Measurements from ENCODE around the gene ZNF813. TPM values are rescaled to one million over a fixed set of nuclear protein-coding genes. Genes with fewer than 3 reads are reported as not detected.

Gene ZNF813
- total RNA-seq, 1 donor from 2014 or later: 3.9 TPM

- no peak for DNase-seq (ENCODE audit: low read depth)
- TF ChIP-seq CTCF (IDR thresholded peaks at IDR 0.05; ENCODE audit: insufficient read depth, low read length, poor library complexity, severe bottlenecking): no peak
- H3K27me3 ChIP-seq (ENCODE audit: control insufficient read depth, insufficient read depth, low read length): no peaks in the 10 kb centered on the region
- no peak overlapping the region for H3K4me3 ChIP-seq (ENCODE audit: low read depth, low read length)
- no peaks in the 10 kb centered on the region for H3K36me3 ChIP-seq (ENCODE audit: control insufficient read depth, insufficient read depth, low read length)
Measured at GRCh38 chr19:53506728-53507127, 39.2 kb downstream of the ZNF813 start.

GRCh38 chr19:53507523-53508442, 40.2 kb downstream of the ZNF813 start:
- no peaks in the 10 kb centered on the region for H3K36me3 ChIP-seq (ENCODE audit: control insufficient read depth, insufficient read depth, low read length)
- TF ChIP-seq CTCF (IDR thresholded peaks at IDR 0.05; ENCODE audit: insufficient read depth, low read length, poor library complexity, severe bottlenecking): no peak
- H3K4me3 ChIP-seq (ENCODE audit: low read depth, low read length): no peak overlapping the region
- DNase-seq (ENCODE audit: low read depth): no peak
- no peaks in the 10 kb centered on the region for H3K27me3 ChIP-seq (ENCODE audit: control insufficient read depth, insufficient read depth, low read length)

GRCh38 chr19:53509443-53509842, 41.9 kb downstream of the ZNF813 start:
- DNase-seq (ENCODE audit: low read depth): no peak
- no peak for TF ChIP-seq CTCF (IDR thresholded peaks at IDR 0.05; ENCODE audit: insufficient read depth, low read length, poor library complexity, severe bottlenecking)
- H3K36me3 ChIP-seq (ENCODE audit: control insufficient read depth, insufficient read depth, low read length): no peaks in the 10 kb centered on the region
- no peak overlapping the region for H3K4me3 ChIP-seq (ENCODE audit: low read depth, low read length)
- H3K27me3 ChIP-seq (ENCODE audit: control insufficient read depth, insufficient read depth, low read length): no peaks in the 10 kb centered on the region

- DNase-seq (ENCODE audit: low read depth): no peak
- TF ChIP-seq CTCF (IDR thresholded peaks at IDR 0.05; ENCODE audit: insufficient read depth, low read length, poor library complexity, severe bottlenecking): no peak
- H3K4me3 ChIP-seq (ENCODE audit: low read depth, low read length): no peak overlapping the region
- no peaks in the 10 kb centered on the region for H3K27me3 ChIP-seq (ENCODE audit: control insufficient read depth, insufficient read depth, low read length)
- no peaks in the 10 kb centered on the region for H3K36me3 ChIP-seq (ENCODE audit: control insufficient read depth, insufficient read depth, low read length)
Measured at GRCh38 chr19:53509845-53510244, 42.3 kb downstream of the ZNF813 start.

GRCh38 chr19:53511357-53511756, 43.8 kb downstream of the ZNF813 start:
- TF ChIP-seq CTCF (IDR thresholded peaks at IDR 0.05; ENCODE audit: insufficient read depth, low read length, poor library complexity, severe bottlenecking): no peak
- DNase-seq (ENCODE audit: low read depth): no peak
- Histone ChIP-seq H3K27me3 (ENCODE audit: control insufficient read depth, insufficient read depth, low read length) (no peaks in the 10 kb centered on the region), H3K4me3 (ENCODE audit: low read depth, low read length) (no peak overlapping the region), H3K36me3 (ENCODE audit: control insufficient read depth, insufficient read depth, low read length) (no peaks in the 10 kb centered on the region)

All from kidney epithelial cell (primary cell).